C4-2B (cell line): ENCODE data around the gene ACOT2.

Experiments
- ZFX ChIP-seq: fragments of 450-650 bp; IDR thresholded peaks from 2 replicates; pipeline ENCODE4 v1.6.1; 2017
- TF ChIP-seq, protein P1 (sequence below): fragments of 450-650 bp; conservative IDR thresholded peaks from 2 replicates; pipeline ENCODE4 v1.5.1; 2017; ENCODE audit warnings: mild to moderate bottlenecking

DNA sequence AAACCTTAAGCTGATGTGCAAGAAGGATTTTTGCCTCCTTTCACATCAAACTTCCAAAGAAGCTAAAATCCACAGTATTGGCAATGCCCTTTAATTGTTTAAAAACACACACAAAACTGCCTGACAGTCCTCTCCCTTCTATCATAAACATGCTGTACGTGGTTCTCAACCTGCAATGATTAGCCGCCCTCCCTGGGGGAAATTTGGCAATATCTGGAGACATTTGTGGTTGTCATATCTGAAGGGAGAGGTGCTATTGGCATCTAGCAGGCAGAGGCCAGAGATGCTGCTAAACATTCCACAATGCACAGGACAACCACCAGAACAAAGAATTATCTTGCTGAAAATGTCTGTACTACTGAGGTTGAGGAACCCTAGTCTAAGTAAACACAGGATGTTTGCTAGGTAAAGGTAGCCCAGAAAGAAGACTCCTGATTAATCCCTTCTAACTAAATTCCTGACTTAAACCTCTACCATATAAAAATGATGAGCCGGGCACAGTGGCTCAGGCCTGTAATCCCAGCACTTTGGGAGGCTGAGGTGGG lies 44.5 kb downstream of the ACOT2 start:
- TF ChIP-seq, protein P1, sequence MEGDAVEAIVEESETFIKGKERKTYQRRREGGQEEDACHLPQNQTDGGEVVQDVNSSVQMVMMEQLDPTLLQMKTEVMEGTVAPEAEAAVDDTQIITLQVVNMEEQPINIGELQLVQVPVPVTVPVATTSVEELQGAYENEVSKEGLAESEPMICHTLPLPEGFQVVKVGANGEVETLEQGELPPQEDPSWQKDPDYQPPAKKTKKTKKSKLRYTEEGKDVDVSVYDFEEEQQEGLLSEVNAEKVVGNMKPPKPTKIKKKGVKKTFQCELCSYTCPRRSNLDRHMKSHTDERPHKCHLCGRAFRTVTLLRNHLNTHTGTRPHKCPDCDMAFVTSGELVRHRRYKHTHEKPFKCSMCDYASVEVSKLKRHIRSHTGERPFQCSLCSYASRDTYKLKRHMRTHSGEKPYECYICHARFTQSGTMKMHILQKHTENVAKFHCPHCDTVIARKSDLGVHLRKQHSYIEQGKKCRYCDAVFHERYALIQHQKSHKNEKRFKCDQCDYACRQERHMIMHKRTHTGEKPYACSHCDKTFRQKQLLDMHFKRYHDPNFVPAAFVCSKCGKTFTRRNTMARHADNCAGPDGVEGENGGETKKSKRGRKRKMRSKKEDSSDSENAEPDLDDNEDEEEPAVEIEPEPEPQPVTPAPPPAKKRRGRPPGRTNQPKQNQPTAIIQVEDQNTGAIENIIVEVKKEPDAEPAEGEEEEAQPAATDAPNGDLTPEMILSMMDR = no peak
- no peak for TF ChIP-seq ZFX
